Measurements from ENCODE around the gene HDAC4.
A peak's percentile ranks its signal among the peaks of the same experiment; 100 is the strongest.

The HDAC4 gene

DNA sequence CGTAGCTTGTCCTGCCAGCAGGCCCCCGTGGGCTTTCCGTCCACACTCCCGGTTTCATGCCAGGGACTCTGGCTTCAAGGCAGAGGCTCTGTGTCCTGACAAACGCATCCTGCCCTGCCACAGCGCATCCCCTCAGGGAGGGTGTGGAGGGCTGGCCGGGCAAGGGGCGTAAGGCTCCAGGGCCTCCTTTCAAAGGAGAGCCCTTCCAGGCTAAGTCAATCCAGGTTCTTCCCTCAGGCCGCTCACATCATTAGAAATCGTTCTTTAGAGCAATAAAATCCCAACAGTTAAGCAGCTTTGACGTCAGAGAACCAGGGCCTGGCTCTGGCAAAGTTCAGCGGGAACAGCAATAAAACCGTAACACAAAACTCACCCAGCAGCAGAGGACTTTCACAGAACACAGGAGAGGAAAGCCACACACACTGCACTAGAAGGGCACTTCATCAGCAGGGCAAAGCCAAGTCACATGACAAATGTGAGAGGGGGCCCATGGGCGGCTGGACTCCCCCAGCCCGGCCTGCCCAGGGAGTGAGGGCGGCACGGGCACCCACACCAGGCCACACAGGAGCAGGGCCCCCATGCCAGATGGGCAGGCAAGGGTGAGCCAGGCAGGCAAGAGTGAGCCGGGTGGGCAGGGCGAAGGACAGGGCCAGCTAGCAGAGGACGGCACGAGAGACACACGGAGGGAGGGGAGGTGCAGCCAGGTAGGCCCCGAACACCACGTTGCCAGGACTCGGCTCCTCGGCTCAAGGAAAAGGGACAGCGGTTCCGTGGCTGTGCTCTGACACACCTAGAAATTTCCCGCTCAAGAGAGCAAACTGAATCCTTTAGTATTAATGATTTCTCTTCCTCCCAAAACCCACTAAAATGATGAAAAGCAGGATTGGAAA, 52.0 kb downstream of the HDAC4 start:
- no peak for DNase-seq (ENCODE audit: low spot score)

DNA sequence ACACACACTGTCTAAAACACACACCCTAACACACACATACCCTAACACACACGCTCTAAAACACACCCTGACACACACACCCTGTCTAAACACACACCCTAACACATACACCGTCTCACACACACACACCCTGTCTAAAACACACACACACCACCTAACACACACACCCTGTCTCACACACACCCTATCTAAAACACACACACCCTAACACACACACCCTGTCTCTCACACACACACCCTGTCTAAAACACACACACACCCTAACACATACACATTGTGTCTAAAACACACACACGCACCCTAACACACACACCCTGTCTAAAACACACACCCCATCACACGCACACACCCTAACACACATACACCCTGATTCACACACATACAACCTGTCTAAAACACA, 54.1 kb downstream of the HDAC4 start:
- DNase-seq (ENCODE audit: low spot score) = no peak

DNA sequence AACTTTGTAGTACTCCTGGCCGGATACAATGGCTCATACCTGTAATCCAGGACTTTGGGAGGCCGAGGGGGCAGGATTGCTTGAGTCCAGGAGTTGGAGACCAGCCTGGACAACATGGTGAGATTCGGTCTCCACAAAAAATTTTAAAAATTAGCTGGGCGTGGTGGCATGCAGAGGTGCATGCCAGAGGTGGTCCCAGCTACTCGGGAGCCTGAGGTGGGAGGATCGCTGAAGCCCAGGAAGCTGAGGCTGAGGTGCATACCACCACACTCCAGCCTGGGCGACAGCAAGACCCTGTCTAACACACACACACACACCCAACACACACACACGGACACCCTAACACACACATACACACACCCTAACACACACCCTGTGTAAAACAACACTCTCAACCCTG, 55.6 kb downstream of the HDAC4 start:
- no peak for DNase-seq (ENCODE audit: low spot score)

DNA sequence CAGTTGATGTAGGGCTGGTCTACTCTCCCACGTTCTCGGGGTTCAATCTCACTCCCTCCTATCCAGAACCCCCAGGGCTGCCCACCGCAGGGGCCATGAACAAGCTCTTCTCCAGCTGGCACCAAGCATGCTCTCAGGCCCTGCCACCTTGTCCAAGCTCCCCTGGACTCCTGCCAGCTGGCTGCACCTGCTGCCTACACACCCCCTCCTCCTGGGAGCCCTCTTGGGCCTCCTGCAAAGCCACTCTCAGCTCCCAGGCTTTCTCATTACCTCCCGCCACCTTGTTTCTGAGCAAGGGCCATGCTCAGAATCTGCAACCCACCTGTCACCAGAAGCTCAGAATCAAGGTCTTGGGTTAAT, 56.0 kb downstream of the HDAC4 start:
- no peak for DNase-seq (ENCODE audit: low spot score)

DNA sequence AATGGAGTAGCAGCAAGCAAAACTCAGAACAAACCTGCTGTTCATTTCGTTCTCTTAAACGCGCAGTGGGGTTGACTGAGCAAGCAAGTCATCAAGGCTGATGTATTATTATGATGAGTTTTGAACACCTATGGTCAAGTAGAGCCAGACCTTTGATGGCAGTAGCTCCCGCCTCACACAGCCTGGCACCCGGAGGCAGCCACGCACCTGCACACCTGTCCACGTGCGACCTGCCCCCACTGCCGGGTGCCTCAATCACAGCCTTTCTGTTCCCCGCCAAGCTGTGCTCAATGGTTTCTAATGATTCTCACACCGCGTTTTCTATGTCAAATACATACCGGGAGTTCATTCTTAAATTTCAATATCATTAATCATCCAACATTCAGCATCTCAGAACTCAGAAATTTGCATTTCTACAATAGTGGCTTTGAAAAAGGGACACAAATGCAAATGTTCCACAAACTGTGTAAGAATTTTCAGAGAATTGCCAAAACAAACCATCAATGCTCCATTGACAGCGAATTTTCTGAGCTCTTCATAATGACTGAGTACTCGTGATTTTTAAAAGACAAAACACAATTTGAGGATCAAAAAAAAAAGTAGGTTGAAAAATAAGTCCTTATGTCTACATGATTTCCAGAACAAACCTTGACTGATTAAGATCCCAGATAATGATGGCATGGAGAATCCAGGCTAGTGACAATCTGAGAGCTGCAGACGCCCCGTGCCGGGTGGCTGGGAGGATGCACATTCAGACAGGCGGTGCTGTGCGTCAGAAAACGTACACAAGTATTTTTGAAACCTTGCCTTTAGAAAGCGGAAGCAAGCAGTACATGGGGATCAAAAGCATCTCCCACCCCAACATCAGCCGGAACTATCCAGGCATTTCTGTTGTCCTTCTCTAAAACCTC, 56.6 kb downstream of the HDAC4 start:
- DNase-seq (ENCODE audit: low spot score) = no peak

DNA sequence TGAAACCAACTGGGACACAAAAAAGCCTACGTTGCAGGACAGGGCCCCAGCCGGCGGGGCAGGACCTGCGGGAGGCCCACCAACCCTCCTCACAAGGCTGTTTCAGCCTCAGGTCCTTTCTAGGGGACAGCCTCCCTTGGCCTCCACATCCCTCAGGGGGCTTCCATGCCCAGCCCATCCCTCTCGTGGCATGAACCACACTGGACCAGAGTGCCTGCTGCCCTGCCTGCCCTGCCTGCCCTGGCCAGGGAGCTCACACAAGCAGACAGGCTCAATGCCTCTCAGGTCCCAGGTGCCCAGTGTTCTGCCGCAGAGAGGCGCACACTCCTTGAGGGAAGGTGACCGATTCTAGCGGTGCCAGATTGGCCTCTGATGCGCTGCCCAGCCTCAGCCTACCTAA, 57.4 kb downstream of the HDAC4 start:
- DNase-seq (ENCODE audit: low spot score) = no peak

DNA sequence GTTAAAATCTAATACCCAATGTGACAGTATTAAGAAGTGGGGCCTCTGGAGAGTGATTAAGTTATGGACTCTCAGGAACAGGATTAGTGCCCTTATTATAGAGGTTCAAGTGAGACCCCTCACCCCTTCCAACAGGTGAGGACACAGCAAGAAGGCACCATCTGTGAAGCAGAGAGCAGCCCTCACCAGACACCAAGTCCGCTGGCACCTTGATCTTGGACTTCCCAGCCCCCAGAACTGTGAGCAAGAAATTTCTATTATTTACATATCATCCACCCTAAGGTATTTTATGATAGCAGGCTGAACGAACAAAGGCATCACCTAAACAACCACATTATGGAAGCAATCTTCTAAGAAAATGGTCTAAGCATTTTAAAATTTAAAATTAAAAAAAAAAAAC, 59.0 kb downstream of the HDAC4 start:
- DNase-seq (ENCODE audit: low spot score) = no peak

DNA sequence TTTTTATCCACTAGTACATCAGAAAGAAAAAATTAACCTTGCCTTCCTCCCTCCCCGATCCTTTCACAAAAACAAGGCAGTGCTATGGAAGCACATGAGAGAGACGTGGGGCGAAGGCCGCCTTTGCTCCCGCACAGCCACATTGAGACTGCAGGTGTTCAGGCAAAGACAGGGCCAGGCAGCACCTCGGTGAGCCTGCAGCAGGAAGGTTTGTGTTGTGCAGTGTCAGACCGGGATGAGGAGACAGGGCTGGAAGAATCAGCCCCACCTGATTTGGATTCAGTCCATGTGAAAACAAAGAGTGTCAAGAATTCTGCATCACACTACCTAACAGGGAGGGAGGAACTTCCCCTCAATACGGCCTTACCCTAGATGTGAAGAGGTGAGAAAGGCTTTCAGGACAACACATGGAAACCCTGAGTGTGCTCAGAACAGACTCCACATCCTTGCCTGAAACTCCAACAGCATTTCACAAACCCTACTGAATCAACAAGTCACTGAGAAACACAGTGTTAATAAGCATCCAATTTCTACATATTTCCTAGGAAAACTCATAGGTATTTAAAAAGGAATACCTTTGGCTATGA, 59.6 kb downstream of the HDAC4 start:
- DNase-seq (ENCODE audit: low spot score) = no peak

DNA sequence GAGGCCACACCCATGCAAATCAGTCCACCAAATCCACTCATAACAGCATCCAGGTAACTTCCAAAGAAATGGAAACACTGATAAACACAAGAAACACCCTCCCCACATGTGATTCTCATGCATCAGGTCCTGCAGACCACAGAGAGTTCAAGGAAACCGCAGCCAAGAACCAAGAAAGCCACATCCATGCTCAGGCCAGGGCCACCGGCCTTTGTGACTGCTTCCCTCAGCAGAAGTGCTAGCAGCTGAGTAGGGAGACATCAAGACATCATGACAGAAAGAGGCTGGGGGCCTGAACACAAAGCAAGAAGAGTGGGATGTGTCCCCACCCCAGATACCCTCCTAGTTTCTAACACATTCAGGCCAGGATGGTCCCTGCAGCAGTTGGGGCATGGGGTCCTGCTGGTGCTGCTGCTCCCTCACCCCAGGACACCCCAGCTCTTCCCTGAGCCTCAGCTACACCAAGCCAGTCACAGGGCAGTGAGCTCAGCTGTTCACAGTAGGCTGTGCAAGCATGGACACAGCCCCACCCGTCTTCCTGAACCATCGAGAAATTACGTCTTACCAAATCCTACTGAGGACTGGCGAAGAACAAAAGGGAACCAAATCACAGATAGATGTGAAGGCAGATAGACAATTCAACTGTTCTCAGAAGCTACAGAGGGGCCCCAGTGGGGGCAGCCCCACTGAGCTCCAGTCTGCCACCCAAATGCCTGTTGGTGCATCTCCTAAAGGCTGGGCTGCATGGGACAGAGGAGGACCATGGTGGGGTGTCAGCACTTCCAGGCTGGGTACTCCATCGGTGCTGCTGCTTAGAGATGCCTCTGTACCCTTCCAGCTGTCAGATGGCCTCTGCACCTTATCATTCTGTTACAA, 60.9 kb downstream of the HDAC4 start:
- no peak for DNase-seq (ENCODE audit: low spot score)

DNA sequence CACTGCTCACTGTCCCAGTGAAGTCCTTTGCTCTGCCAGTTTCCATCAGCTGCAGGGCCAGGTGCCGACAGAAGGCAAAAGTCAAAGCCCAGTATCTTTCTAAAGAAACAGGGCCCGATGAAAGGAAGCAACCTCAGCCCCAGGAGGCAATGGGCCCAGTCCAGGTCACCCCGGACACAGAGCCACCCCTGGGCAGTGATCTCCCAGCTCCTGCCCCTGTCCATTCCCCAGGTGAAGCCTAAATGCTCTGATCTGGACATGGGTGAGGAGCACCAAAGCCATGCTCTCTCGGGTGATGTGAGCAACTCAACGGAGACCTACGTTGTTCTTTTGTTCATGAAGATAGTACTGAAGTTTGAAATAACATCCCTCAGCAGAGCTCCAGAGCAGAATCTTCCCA, 61.6 kb downstream of the HDAC4 start:
- DNase-seq (ENCODE audit: low spot score) = no peak

DNA sequence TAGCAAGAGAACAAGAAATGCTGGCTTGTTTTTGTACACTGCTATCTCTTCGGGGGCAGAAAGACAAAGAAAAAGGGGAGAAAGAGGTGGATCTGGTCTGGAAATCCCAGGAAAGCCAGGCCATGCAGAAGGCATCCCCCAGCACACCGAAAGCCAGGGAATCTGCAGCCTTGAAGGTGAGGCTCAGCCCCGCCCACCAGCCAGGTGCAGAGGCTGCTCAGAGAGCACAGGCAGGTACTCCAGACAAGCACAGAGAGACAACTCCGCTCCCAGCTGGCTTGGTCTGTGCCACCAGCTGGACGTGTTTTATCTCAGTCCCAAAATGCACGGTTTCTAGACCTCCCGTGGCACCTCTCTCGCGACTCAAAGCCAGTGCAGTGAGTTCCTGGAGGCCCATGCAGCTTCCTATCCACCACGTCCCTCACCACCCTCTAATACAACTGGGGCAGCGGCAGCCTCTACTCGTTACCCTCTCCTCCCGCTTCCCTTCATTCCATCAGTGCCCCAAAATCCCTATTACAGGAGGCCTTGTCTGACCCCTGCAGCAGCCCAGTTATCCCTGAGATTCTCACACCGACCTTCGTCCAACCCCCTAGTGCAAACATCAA, 62.8 kb downstream of the HDAC4 start:
- DNase-seq (ENCODE audit: low spot score) = no peak

DNA sequence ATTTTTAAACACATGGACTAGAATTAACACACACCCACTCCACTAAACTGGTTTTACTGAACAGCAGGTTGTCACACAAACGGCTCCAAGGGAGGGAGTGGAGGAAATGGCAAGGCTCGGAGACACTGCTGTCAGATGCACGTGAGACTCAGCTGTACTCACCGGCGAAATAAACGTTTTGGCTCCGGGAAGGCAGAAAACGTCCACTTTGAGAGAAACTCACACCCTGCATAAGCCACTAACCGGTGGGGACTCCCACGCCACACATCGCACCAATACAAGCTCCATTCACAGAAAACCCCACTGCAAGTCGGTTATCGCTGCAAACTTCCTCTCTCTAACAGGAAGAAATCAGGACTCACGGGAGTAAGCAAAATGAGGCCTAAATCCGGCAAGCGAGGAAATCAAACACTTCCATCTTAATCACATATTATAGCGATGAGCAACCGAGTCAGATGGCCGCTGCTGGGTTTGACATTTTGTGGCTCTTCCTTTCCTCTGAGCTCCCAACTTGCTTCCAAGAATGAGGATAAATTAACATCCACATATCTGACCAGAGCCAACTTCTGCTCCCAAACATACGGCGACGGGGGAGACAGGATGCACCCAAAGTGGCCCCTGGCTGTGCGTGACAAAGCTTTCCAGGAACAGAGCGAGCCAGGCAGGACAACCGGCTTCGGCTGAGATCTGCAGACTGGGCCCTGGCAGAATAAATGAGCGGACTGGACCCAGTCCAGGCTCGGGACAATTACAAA, 63.5 kb downstream of the HDAC4 start:
- DNase-seq (ENCODE audit: low spot score) = no peak

DNA sequence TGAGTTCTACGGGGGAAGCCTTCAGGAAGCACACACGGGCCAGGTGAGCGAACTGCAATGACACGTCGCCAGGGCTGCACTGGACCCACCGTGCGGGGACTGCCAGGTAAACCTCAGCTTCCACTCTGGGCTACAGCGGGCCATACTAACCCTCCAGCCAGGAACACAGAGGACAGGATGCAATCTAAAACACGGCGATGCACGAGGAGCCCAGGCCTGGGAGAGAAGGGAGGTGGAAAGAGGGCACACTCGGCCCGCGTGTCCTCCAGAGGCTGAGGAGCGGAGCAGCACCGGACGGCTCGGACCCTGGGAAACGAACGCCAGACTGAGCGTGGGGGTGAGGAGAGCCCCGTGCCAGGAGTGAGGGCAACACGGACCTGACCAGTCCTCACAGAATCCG, 69.3 kb downstream of the HDAC4 start:
- DNase-seq (ENCODE audit: low spot score) = no peak

DNA sequence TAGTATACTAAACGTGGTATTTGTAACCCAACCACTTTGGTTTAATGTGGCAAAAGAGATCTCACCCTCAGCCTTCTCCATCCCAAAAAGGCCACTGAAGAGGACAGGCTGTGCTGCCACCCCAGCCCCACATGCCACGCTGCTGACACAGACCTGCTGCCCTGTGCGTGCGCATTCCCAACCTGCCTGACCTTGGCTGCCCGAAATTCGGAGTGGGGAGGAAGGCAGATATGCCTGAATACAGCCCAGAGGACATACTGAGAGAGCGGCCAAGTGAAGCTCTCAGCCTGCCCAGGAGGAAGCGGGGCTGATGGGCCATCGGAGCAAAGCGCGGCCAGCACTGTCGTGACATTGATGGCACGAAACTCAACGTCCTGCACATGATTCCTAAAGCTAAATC, 70.0 kb downstream of the HDAC4 start:
- DNase-seq (ENCODE audit: low spot score) = no peak

DNA sequence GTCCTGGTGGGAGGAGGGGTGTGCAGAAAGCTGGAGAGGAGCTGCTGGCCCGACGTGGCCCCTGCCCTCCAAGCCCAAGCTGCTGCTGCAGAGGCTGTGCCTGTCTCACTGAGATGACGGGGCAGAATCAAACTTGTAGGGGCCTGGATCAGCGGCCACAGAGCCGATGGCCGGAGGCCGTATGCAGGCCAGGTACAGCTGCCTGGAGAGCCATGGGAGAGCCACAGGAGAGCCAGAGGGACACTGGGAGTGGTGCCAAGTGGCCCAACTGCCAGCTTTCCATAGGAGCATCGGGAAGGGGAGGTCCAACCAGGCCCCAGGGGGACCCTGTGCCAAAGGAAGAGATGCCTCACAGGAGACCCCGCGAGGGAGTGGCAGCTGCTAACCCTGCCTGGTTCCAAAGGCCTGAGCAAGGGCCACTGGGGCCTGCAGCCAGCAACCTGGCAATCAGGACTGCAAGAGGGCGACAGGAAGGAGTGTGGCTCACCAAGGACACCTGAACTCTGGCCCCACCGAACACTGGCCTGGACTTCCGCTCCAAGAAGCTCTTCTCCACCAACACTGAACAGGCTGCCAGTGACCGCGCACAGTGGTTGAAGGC, 70.7 kb downstream of the HDAC4 start:
- no peak for DNase-seq (ENCODE audit: low spot score)

DNA sequence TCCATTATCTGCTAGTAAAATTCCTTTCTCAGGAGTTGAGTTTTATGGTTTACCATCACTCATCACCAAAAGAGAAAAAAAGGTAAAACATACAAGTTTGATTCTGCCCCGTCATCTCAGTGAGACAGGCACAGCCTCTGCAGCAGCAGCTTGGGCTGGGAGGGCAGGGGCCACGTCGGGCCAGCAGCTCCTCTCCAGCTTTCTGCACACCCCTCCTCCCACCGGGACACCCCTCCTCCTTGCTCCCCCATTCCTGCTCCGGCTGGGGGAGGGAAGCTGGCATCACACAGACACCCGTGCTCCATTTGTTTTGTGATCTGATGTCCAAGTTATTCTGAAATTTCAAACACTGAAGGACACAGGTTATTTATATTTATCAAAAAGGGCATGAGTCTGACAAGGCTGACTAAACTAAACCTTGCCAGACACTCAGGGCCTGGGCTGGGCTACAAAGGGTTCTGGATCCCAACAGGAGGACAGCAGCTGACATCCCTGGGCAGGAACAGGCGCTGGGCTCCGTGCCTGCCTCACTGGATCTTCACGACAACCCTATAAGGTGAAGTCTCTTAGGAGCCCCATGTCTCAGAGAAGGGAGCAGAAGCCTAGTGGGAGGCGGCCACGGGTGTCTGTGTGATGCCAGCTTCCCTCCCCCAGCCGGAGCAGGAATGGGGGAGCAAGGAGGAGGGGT, 71.4 kb downstream of the HDAC4 start:
- no peak for DNase-seq (ENCODE audit: low spot score)

DNA sequence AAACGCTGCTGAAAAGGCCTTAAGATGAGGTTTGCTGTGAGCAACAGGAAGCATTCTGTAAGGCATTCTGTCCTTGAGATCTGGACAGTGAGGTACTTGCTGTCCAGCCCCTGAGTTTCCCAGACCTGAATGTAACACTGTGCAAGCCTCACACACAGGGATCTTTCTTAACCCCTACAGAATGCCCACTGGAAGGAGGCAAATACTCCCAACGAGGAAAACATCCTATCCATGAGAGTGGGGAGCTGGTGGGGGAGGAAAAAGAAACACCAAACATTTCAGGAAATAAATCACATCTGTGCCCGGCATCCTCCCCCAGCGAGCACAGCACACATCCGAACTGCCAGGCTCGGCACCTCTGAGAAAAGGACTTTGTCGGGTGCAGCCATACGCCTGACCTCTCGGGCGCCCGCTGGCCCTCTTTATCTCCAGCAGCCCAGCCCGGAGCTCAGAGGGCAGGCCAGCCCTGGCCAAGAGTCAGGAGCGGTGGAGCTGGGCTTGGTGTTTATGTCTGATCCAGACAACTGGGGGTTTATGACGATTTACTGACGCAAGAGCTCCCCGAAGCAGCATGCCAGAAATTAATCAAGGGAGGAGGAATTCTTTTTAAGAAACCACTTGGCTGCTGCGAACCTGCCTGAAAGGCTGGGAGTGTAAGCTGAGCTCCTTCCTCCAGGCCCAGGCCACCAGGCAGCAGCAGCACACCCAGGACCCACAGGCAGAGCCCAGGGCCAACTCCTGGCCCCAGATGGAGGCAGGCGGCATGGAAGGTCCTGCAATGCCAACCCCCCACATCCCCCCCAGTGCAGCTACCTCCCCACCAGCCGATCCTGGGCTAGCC, 72.2 kb downstream of the HDAC4 start:
- peak; percentile 63 for DNase-seq (ENCODE audit: low spot score)

DNA sequence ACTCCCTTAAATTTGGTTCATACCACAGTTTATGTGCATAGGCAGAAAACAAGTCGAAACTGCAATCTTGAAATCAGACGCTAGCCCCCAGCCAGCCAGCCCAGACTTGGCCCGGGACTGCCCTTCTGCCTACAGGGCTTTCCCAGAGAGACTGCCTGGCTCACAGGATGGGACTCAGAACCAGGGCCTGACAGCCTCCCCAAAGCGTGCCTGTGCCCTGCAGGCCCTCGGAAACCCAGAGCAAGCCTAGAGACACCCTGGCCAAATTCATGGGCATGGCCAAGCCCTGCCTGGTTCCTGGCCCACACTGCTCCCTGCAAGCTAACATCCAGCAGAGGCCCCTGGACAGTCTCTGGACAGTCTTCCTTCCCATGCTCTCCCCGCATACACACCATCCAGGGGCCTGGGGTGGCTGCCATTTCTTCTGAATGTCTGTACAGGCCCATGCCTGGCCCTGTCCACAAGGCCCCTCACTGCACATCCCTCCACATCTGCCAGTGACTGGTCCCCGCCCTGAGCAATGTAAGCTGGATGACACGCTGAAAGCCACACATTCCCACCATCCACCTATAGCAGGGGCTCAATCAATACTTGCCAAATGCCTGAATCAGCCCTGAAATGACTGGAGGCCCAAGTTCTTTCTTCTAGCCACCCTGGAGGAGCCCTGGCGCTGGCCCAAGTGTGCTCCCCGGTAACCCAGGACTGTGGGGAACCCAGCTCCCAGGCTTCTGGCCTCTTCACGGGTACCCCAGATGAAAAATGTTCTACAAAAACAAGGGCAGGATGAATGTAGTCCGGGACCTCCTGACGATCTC, 73.1 kb downstream of the HDAC4 start:
- no peak for DNase-seq (ENCODE audit: low spot score)
